Adrenal gland (tissue), 12 donors: ENCODE measurements around the gene RIPOR3. TPM values are rescaled to one million over a fixed set of nuclear protein-coding genes. Genes with fewer than 3 reads are reported as not detected.
"Not testable (repeated sequence)": the region's sequence is repeated elsewhere in the genome, so short reads cannot be mapped to it uniquely, and the experiment has no call there.

Experiments
- DNase-seq, 7 donors: peaks; one replicate each; pipeline ENCODE4 v3.0.0-alpha.2; 2019 to 2020
- H3K27ac ChIP-seq, 5 donors: fragments of 200-600 bp; sonication (generic) in 4 of 5; 1 replicate in 3 of 5; 2 replicates in 2 of 5; pipeline versions ENCODE4 v1.5.1 to v1.8.0; 2016 to 2020; ENCODE audit warnings: mild to moderate bottlenecking in 1 of 5
- H3K27me3 ChIP-seq: fragments of 200-600 bp; 2 replicates; pipeline ENCODE4 v1.8.0; 2021
- H3K36me3 ChIP-seq, 2 donors: fragments of 200-600 bp; replicated peaks in 1 of 2; 1 replicate in 1 of 2; 2 replicates in 1 of 2; pipeline versions ENCODE4 v1.5.1 to v1.8.0; 2018 to 2022
- H3K4me1 ChIP-seq, 2 donors: fragments of 200-600 bp; replicated peaks in 1 of 2; 1 replicate in 1 of 2; 2 replicates in 1 of 2; pipeline versions ENCODE4 v1.5.1 to v1.8.0; 2018 to 2021
- H3K4me3 ChIP-seq, 4 donors: fragments of 200-600 bp; sonication (generic) in 3 of 4; one replicate each; pipeline ENCODE4 v1.5.1; 2016 to 2018
- H3K9me3 ChIP-seq, 3 donors: fragments of 200-600 bp; sonication (generic) in 1 of 3; replicated peaks in 1 of 3; 1 replicate in 2 of 3; 2 replicates in 1 of 3; pipeline versions ENCODE4 v1.5.1 to v1.8.0; 2016 to 2021
- POLR2A ChIP-seq, 2 donors: fragments of 450-650 bp; IDR thresholded peaks; one replicate each; pipeline ENCODE4 v1.6.1; 2017; ENCODE audit warnings: antibody characterized with exemption in 2 of 2, mild to moderate bottlenecking in 2 of 2, moderate library complexity in 1 of 2
- WGBS, 4 donors: extraction: QIAGEN DNeasy Blood & Tissue Kit in 2 of 4; methylation state at CpG; one replicate each; pipeline versions ENCODE4 v1.1.5 to v1.1.7; 2013 to 2017; 5-methylcytosine and 5-hydroxymethylcytosine counted together
- intact Hi-C, 2 donors: fragments of 100-400 bp; cut with DNase I; formaldehyde crosslinking; loops; one replicate each; pipeline versions ENCODE4 v1.14.1 to v1.15.0; 2022 to 2023
- polyA plus RNA-seq, 3 donors: library from polyadenylated mRNA; stranded (reverse); fragments of 200-250 nt in 2 of 3; fragments of 350-450 nt in 1 of 3; fragmentation: Illumina TruSeq in 1 of 3; extraction: RNeasy Lipid Tissue Mini Kit (QIAGEN cat#74804) in 1 of 3; gene quantifications; one replicate each; pipeline ENCODE4 v1.2.3, GENCODE V29; 2013 to 2014
- total RNA-seq, 9 donors: library from RNA; depleted of rRNA in 4 of 9; stranded (reverse); fragments of >200 nt in 4 of 9; fragments of 120-200 nt in 1 of 9; fragmentation: NEBNext Ultra II Directional in 1 of 9; extraction: Animal tissue kit (Norgen Biotek cat#: 25700) in 1 of 9; gene quantifications; one replicate each; pipeline versions ENCODE4 v1.1.0 to v1.2.4, GENCODE V29; 2013 to 2023
- TF ChIP-seq, protein P1 (sequence below), 6 experiments: fragments of 450-650 bp in 4 of 6; fragments of 200-600 bp in 2 of 6; sonication (generic) in 1 of 6; IDR thresholded peaks; 1 replicate in 5 of 6; 2 replicates in 1 of 6; pipeline versions ENCODE4 v1.5.1 to v1.8.0; 2016 to 2021; ENCODE audit warnings: antibody characterized with exemption in 6 of 6, mild to moderate bottlenecking in 2 of 6, moderate library complexity in 1 of 6
- donor health status: healthy with polysubstance abuse.
- donor health status: Bipolar disorder and iron deficiency.
- donor health status: DM: yes; HTN: yes; CAD: no.
- donor health status: DM: no; HTN: no; CAD: no.
- donor health status: DM: no; HTN: no; CAD: no.
- donor health status: DM: yes; HTN: yes; CAD: no.

RIPOR3 gene
- total and polyA plus RNA-seq, 12 donors, result 3.4 to 135 (median 23.7) TPM

DNA sequence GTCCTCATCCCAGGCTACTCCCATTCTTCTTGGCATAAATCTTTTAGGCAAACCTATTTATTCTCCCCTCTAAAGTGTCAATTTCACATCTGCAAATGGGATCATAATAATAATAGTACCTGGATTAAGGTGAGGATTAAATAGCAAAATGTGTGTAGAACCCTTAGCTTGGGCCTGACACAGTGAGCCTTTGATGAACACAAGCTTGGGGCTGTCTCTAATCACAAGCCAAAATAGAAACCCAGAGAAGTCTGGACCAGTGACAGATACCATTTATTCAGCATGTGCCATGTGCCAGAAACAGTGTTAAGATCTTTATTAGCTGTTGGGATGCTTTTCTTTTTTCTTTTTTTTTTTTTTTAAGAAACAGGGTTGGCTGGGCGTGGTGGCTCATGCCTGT is 25.2 kb upstream of the RIPOR3 start:
- Histone ChIP-seq H3K4me1 (peaks cover 0 to 11% of the 10 kb centered on the region in 2 donors), H3K4me3 (no peak overlapping the region), H3K36me3 (no peaks in the 10 kb centered on the region), H3K27ac (no peak overlapping the region), H3K27me3 (no peaks in the 10 kb centered on the region), H3K9me3 (no peaks in the 10 kb centered on the region)
- 73 to 92% (median 87%) methylated on average over 1 of the region's 1 CpG for WGBS, 4 donors
- intact Hi-C loops, result loop anchor here in 1 of 2 donors (10.0 kb wide), 1 partner anchor 92 kb away; no protein-coding TSS in a partner anchor
- no peak for TF ChIP-seq POLR2A (IDR thresholded peaks at IDR 0.05)
- TF ChIP-seq, protein P1, sequence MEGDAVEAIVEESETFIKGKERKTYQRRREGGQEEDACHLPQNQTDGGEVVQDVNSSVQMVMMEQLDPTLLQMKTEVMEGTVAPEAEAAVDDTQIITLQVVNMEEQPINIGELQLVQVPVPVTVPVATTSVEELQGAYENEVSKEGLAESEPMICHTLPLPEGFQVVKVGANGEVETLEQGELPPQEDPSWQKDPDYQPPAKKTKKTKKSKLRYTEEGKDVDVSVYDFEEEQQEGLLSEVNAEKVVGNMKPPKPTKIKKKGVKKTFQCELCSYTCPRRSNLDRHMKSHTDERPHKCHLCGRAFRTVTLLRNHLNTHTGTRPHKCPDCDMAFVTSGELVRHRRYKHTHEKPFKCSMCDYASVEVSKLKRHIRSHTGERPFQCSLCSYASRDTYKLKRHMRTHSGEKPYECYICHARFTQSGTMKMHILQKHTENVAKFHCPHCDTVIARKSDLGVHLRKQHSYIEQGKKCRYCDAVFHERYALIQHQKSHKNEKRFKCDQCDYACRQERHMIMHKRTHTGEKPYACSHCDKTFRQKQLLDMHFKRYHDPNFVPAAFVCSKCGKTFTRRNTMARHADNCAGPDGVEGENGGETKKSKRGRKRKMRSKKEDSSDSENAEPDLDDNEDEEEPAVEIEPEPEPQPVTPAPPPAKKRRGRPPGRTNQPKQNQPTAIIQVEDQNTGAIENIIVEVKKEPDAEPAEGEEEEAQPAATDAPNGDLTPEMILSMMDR (IDR thresholded peaks at IDR 0.05), result no peak
- no peak for DNase-seq

DNA sequence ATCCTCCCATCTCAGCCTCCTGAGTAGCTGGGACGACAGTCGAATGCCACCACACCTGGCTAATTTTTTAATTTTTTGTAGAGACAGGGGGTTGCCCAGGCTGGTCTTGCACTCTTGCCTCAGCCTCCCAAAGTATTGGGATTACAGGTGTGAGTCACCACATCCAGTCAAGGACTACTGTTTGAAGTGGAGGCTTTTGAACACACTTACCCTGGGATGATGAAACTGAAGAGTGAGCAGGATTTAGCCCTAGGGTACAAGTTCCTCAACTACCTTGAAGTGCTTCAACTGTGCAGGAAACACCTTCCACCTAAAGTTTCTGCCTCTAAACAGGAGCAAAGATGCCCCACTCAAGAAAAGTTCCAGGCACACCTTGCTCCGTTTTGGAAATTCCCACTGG is 24.4 kb upstream of the RIPOR3 start:
- Histone ChIP-seq H3K4me1 (peaks cover 2 to 12% of the 10 kb centered on the region in 2 donors), H3K27me3 (no peaks in the 10 kb centered on the region), H3K4me3 (no peak overlapping the region), H3K9me3 (no peaks in the 10 kb centered on the region), H3K36me3 (no peaks in the 10 kb centered on the region), H3K27ac (no peak overlapping the region)
- DNase-seq, result no peak
- 89 to 96% (median 91%) methylated on average over 2 to 3 of the region's 3 CpGs for WGBS, 4 donors
- intact Hi-C loops, result loop anchor here in 1 of 2 donors (10.0 kb wide), 1 partner anchor 91 kb away; no protein-coding TSS in a partner anchor
- TF ChIP-seq, protein P1 (IDR thresholded peaks at IDR 0.05), result no peak
- no peak for TF ChIP-seq POLR2A (IDR thresholded peaks at IDR 0.05)

DNA sequence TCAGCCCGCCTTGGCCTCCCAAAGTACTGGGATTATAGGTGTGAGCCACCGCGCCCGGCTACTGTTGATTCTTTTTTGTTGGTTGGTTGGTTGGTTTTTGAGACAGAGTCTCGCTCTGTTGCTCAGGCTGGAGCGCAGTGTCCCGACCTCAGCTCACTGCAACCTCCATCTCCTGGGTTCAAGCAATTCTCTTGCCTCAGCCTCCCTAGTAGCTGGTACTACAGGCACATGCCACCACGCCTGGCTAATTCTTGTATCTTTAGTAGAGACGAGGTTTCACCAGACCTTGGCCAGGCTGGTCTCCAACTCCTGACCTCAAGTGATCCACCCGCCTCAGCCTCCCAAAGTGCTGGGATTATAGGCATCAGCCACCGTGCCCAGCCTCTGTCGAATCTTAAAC is 23.1 kb upstream of the RIPOR3 start:
- 87 to 91% (median 90%) methylated on average over 12 of the region's 12 CpGs for WGBS, 4 donors
- H3K27ac ChIP-seq, result peak overlapping the region in 1 of 5 donors; percentile 80
- H3K36me3 ChIP-seq, result not testable (repeated sequence)

DNA sequence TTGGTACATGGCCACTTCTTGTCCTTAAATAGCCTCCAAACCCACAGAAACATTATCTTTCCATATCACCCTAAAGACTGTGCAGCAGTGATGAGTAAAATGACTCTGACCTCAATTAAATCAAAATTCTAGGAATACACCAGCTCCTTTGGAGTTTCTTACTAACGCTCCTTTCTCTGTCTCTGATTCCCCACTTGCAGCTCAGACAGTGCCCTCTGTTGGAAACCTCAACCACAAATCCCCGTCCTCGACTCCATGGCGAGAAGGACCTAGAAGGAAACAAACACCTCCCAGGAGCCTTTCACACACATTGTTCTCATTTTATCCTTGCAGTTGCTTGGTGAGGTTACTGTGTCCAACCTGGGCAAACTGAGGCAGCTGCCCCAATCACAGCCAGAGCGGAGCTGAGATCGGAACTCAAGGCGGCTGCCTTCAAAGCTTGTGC is 22.3 kb upstream of the RIPOR3 start:
- H3K36me3 ChIP-seq, result no peaks in the 10 kb centered on the region
- TF ChIP-seq, protein P1 (IDR thresholded peaks at IDR 0.05), result peak; percentile 21 to 56 (median 50)
- TF ChIP-seq POLR2A (IDR thresholded peaks at IDR 0.05), result no peak
- peaks cover 7 to 17% of the 10 kb centered on the region in 2 donors for H3K4me1 ChIP-seq
- H3K27ac ChIP-seq, result peak overlapping the region in 4 of 5 donors; percentile 19 to 80 (median 39)
- no peak overlapping the region for H3K4me3 ChIP-seq
- 29 to 44% (median 37%) methylated on average over 7 of the region's 7 CpGs for WGBS, 4 donors
- DNase-seq, result peak; percentile 42 to 72 (median 52)
- H3K9me3 ChIP-seq, result no peaks in the 10 kb centered on the region
- no peaks in the 10 kb centered on the region for H3K27me3 ChIP-seq
- intact Hi-C loops, result loop anchor here in 1 of 2 donors (10.0 kb wide), 1 partner anchor 89 kb away; no protein-coding TSS in a partner anchor

More for the DNA sequence above, 23.1 kb upstream of the RIPOR3 start:
- peaks cover 7 to 17% of the 10 kb centered on the region in 2 donors for H3K4me1 ChIP-seq
- intact Hi-C loops, result loop anchor here in 1 of 2 donors (10.0 kb wide), 1 partner anchor 90 kb away; no protein-coding TSS in a partner anchor
- H3K4me3 ChIP-seq, H3K27me3 ChIP-seq, H3K9me3 ChIP-seq, DNase-seq: not testable (repeated sequence)
